WTC11 (cell line): ENCODE results near the gene DENND11. TPM values are rescaled to one million over a fixed set of nuclear protein-coding genes. Genes with fewer than 3 reads are reported as not detected.

Experiments
- ATAC-seq: fragments of 200-7000 bp; cut with Tn5 transposase; 2 replicates; pipeline ENCODE4 v1.10.0; 2021; ENCODE audit warnings: mild to moderate bottlenecking, moderate library complexity
- CTCF ChIA-PET: fragments of 300-600 bp; sonication (Branson Sonifier 250); formaldehyde crosslinking; loops from one replicate; lab custom pipeline; 2021; ENCODE audit warnings: antibody characterized with exemption; lab: Charles Lee
- POLR2A ChIA-PET: fragments of 350-600 bp; sonication (Branson Sonifier 250); formaldehyde crosslinking; loops from one replicate; lab custom pipeline; 2021; ENCODE audit warnings: antibody characterized with exemption; lab: Charles Lee
- DNase-seq: peaks from one replicate; pipeline ENCODE4 v3.0.0; 2021; ENCODE audit warnings: low spot score
- H3K27ac Mint-ChIP-seq: 2 replicates; pipeline ENCODE4 v1.8.0; 2021; ENCODE audit warnings: mixed read lengths
- H3K27me3 Mint-ChIP-seq: 2 replicates; pipeline ENCODE4 v1.8.0; 2021; ENCODE audit warnings: low read depth, mild to moderate bottlenecking, moderate library complexity, mixed read lengths
- H3K36me3 Mint-ChIP-seq: 2 replicates; pipeline ENCODE4 v1.8.0; 2021; ENCODE audit warnings: mixed read lengths
- H3K4me1 Mint-ChIP-seq: 2 replicates; pipeline ENCODE4 v1.8.0; 2022; ENCODE audit warnings: mixed read lengths
- H3K4me3 Mint-ChIP-seq: 2 replicates; pipeline ENCODE4 v1.8.0; 2021; ENCODE audit warnings: mild to moderate bottlenecking, moderate library complexity, mixed read lengths
- H3K9me3 Mint-ChIP-seq: 2 replicates; pipeline ENCODE4 v1.8.0; 2021; ENCODE audit warnings: mixed read lengths
- CBFB ChIP-seq: sonication (generic); formaldehyde crosslinking; IDR thresholded peaks from 2 replicates; pipeline ENCODE4 v1.8.1; 2022; ENCODE audit warnings: mild to moderate bottlenecking, low read depth, missing genetic modification reagents
- ELF4 ChIP-seq: sonication (generic); formaldehyde crosslinking; IDR thresholded peaks from 2 replicates; pipeline ENCODE4 v1.8.1; 2022; ENCODE audit warnings: low read depth, mild to moderate bottlenecking, moderate library complexity, missing genetic modification reagents
- EMX1 ChIP-seq: fragments of 250-450 bp; sonication (Bioruptor Pico); IDR thresholded peaks from 2 replicates; pipeline ENCODE4 v1.8.0; 2021; ENCODE audit warnings: mild to moderate bottlenecking
- FOXJ3 ChIP-seq: sonication (generic); formaldehyde crosslinking; IDR thresholded peaks from 2 replicates; pipeline ENCODE4 v1.9.0; 2021; ENCODE audit warnings: missing genetic modification reagents, mild to moderate bottlenecking, borderline replicate concordance
- GRHL2 ChIP-seq: fragments of 250-450 bp; sonication (Bioruptor Pico); IDR thresholded peaks from 2 replicates; pipeline ENCODE4 v1.8.0; 2022; ENCODE audit warnings: mild to moderate bottlenecking, moderate library complexity; ENCODE audit not compliant: insufficient replicate concordance, severe bottlenecking
- JUN ChIP-seq: sonication (generic); formaldehyde crosslinking; IDR thresholded peaks from 2 replicates; pipeline ENCODE4 v1.8.0; 2023; ENCODE audit warnings: mild to moderate bottlenecking, missing genetic modification reagents
- MLX ChIP-seq: sonication (generic); formaldehyde crosslinking; IDR thresholded peaks from 2 replicates; pipeline ENCODE4 v1.8.1; 2023; ENCODE audit warnings: mild to moderate bottlenecking, missing genetic modification reagents, moderate library complexity
- NR2C2 ChIP-seq: sonication (generic); formaldehyde crosslinking; IDR thresholded peaks from 2 replicates; pipeline ENCODE4 v1.8.0; 2022; ENCODE audit warnings: mild to moderate bottlenecking, missing genetic modification reagents
- PREB ChIP-seq: sonication (generic); formaldehyde crosslinking; IDR thresholded peaks from 2 replicates; pipeline ENCODE4 v1.8.1; 2022; ENCODE audit warnings: mild to moderate bottlenecking, missing genetic modification reagents, moderate library complexity, borderline replicate concordance
- PRRX2 ChIP-seq: fragments of 250-450 bp; sonication (Bioruptor Pico); IDR thresholded peaks from 2 replicates; pipeline ENCODE4 v1.8.0; 2021; ENCODE audit warnings: mild to moderate bottlenecking
- RELA ChIP-seq: sonication (generic); formaldehyde crosslinking; IDR thresholded peaks from 2 replicates; pipeline ENCODE4 v1.8.1; 2022; ENCODE audit warnings: missing genetic modification reagents, mild to moderate bottlenecking, borderline replicate concordance
- ZNF121 ChIP-seq: sonication (generic); formaldehyde crosslinking; IDR thresholded peaks from 2 replicates; pipeline ENCODE4 v1.8.0; 2023; ENCODE audit warnings: missing genetic modification reagents
- ZNF232 ChIP-seq: sonication (generic); formaldehyde crosslinking; IDR thresholded peaks from 2 replicates; pipeline ENCODE4 v1.8.0; 2022; ENCODE audit warnings: mild to moderate bottlenecking, missing genetic modification reagents
- ZNF416 ChIP-seq: fragments of 250-450 bp; sonication (Bioruptor Pico); IDR thresholded peaks from 2 replicates; pipeline ENCODE4 v1.9.0; 2021; ENCODE audit warnings: mild to moderate bottlenecking, inconsistent platforms
- ZNF532 ChIP-seq: fragments of 250-450 bp; sonication (Bioruptor Pico); IDR thresholded peaks from 2 replicates; pipeline ENCODE4 v1.9.0; 2021; ENCODE audit warnings: mild to moderate bottlenecking, borderline replicate concordance
- total RNA-seq: library from RNA; stranded (reverse); gene quantifications from 3 replicates; pipeline ENCODE4 v1.2.3, GENCODE V29; 2021
- TF ChIP-seq, protein P1 (sequence below): sonication (generic); formaldehyde crosslinking; IDR thresholded peaks from 2 replicates; pipeline ENCODE4 v1.8.0; 2023; ENCODE audit warnings: missing genetic modification reagents, mild to moderate bottlenecking, borderline replicate concordance
- TF ChIP-seq, protein P2 (sequence below): sonication (generic); formaldehyde crosslinking; IDR thresholded peaks from 2 replicates; pipeline ENCODE4 v1.8.1; 2023; ENCODE audit warnings: mild to moderate bottlenecking, missing genetic modification reagents
- TF ChIP-seq, protein P3 (sequence below): sonication (generic); formaldehyde crosslinking; IDR thresholded peaks from 2 replicates; pipeline ENCODE4 v1.8.0; 2022; ENCODE audit warnings: mild to moderate bottlenecking, missing genetic modification reagents
- TF ChIP-seq, protein P4 (sequence below): fragments of 250-450 bp; sonication (Bioruptor Pico); IDR thresholded peaks from 2 replicates; pipeline ENCODE4 v1.9.0; 2021; ENCODE audit warnings: mild to moderate bottlenecking

DENND11 gene
- total RNA-seq, 1 experiment from 2014 or later, result 22.1 TPM

DNA sequence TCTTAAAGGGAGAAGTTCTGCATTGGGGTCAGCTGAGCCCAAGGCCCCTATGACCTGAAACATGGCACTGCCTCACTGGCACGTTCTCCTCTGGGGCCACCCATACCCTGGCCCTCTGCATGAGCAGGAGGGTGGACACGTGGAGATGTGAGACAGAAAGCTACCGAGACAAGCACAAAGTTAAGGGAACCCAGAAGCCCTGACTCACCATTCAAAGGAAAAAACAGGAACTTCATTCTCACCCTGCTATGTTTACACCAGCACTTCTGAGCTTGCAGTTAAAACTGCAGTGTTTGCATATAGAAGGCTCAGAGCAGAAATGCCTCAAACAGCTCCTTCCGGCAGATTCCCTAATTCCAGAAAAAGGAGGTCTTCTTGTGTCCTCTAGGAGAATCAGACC lies 41.7 kb downstream of the DENND11 start:
- no peaks in the 10 kb centered on the region for H3K9me3 Mint-ChIP-seq
- peaks cover 28% of the 10 kb centered on the region for H3K36me3 Mint-ChIP-seq
- POLR2A ChIA-PET, result no interaction called here
- TF ChIP-seq ZNF416 (CRISPR knock-in tag) (no peak), ZNF232 (CRISPR knock-in tag) (no peak), JUN (CRISPR knock-in tag) (no peak), FOXJ3 (no peak), ELF4 (CRISPR knock-in tag) (no peak), ZNF121 (no peak), RELA (CRISPR knock-in tag) (no peak)
- TF ChIP-seq, protein P1, sequence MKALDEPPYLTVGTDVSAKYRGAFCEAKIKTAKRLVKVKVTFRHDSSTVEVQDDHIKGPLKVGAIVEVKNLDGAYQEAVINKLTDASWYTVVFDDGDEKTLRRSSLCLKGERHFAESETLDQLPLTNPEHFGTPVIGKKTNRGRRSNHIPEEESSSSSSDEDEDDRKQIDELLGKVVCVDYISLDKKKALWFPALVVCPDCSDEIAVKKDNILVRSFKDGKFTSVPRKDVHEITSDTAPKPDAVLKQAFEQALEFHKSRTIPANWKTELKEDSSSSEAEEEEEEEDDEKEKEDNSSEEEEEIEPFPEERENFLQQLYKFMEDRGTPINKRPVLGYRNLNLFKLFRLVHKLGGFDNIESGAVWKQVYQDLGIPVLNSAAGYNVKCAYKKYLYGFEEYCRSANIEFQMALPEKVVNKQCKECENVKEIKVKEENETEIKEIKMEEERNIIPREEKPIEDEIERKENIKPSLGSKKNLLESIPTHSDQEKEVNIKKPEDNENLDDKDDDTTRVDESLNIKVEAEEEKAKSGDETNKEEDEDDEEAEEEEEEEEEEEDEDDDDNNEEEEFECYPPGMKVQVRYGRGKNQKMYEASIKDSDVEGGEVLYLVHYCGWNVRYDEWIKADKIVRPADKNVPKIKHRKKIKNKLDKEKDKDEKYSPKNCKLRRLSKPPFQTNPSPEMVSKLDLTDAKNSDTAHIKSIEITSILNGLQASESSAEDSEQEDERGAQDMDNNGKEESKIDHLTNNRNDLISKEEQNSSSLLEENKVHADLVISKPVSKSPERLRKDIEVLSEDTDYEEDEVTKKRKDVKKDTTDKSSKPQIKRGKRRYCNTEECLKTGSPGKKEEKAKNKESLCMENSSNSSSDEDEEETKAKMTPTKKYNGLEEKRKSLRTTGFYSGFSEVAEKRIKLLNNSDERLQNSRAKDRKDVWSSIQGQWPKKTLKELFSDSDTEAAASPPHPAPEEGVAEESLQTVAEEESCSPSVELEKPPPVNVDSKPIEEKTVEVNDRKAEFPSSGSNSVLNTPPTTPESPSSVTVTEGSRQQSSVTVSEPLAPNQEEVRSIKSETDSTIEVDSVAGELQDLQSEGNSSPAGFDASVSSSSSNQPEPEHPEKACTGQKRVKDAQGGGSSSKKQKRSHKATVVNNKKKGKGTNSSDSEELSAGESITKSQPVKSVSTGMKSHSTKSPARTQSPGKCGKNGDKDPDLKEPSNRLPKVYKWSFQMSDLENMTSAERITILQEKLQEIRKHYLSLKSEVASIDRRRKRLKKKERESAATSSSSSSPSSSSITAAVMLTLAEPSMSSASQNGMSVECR (CRISPR knock-in tag), result no peak
- TF ChIP-seq, protein P2, sequence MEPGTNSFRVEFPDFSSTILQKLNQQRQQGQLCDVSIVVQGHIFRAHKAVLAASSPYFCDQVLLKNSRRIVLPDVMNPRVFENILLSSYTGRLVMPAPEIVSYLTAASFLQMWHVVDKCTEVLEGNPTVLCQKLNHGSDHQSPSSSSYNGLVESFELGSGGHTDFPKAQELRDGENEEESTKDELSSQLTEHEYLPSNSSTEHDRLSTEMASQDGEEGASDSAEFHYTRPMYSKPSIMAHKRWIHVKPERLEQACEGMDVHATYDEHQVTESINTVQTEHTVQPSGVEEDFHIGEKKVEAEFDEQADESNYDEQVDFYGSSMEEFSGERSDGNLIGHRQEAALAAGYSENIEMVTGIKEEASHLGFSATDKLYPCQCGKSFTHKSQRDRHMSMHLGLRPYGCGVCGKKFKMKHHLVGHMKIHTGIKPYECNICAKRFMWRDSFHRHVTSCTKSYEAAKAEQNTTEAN (CRISPR knock-in tag), result no peak
- TF ChIP-seq, all 79 proteins: peak for 0
- Mint-ChIP-seq H3K27me3 (no peaks in the 10 kb centered on the region), H3K27ac (0 out of 2 replicates have a peak overlapping the region, but pooled peaks have one; percentile 12), H3K4me1 (no peaks in the 10 kb centered on the region), H3K4me3 (no peak overlapping the region)
- no peak for ATAC-seq
- CTCF ChIA-PET, result interaction anchor here (0.6 to 2.4 kb wide), 2 partner anchors 14 to 592 kb away, joined by 3 to 11 read pairs; no protein-coding TSS in a partner anchor
- no peak for DNase-seq

DNA sequence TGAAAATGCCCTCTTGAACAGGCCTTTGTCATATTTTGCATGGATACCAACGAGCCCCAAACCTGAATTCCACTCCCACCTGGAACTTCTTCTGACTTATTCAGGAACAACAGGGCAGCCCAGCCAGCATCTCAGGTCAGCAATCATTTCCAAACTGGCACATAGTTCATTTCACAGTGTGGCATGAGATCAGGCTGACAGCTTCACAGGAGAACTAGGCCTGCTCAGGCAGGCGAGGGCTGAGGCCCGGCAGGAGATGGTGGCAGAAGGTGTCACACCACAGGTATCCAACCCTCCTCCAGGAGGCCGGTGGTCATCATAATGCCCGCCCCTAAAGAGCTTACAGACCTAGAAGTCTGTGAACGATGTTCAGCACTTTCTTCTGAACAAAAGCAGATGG lies 42.5 kb downstream of the DENND11 start:
- Mint-ChIP-seq H3K4me1 (peaks cover 4% of the 10 kb centered on the region), H3K4me3 (no peak overlapping the region), H3K27ac (no peak overlapping the region), H3K36me3 (peaks cover 25% of the 10 kb centered on the region), H3K9me3 (no peaks in the 10 kb centered on the region), H3K27me3 (no peaks in the 10 kb centered on the region)
- POLR2A ChIA-PET, result no interaction called here
- CTCF ChIA-PET, result interaction anchor here (2.4 kb wide), 1 partner anchor 15 kb away, joined by 11 read pairs; no protein-coding TSS in a partner anchor
- ATAC-seq, result no peak
- DNase-seq, result no peak
- TF ChIP-seq ZNF416 (CRISPR knock-in tag), result no peak
- no peak for TF ChIP-seq EMX1
- no peak for TF ChIP-seq PRRX2 (CRISPR knock-in tag)
- no peak for TF ChIP-seq NR2C2 (CRISPR knock-in tag)
- TF ChIP-seq ZNF532, result no peak
- TF ChIP-seq, protein P3, sequence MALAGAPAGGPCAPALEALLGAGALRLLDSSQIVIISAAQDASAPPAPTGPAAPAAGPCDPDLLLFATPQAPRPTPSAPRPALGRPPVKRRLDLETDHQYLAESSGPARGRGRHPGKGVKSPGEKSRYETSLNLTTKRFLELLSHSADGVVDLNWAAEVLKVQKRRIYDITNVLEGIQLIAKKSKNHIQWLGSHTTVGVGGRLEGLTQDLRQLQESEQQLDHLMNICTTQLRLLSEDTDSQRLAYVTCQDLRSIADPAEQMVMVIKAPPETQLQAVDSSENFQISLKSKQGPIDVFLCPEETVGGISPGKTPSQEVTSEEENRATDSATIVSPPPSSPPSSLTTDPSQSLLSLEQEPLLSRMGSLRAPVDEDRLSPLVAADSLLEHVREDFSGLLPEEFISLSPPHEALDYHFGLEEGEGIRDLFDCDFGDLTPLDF (CRISPR knock-in tag), result no peak
- TF ChIP-seq CBFB, result no peak
- no peak for TF ChIP-seq MLX (CRISPR knock-in tag)
- TF ChIP-seq, protein P4, sequence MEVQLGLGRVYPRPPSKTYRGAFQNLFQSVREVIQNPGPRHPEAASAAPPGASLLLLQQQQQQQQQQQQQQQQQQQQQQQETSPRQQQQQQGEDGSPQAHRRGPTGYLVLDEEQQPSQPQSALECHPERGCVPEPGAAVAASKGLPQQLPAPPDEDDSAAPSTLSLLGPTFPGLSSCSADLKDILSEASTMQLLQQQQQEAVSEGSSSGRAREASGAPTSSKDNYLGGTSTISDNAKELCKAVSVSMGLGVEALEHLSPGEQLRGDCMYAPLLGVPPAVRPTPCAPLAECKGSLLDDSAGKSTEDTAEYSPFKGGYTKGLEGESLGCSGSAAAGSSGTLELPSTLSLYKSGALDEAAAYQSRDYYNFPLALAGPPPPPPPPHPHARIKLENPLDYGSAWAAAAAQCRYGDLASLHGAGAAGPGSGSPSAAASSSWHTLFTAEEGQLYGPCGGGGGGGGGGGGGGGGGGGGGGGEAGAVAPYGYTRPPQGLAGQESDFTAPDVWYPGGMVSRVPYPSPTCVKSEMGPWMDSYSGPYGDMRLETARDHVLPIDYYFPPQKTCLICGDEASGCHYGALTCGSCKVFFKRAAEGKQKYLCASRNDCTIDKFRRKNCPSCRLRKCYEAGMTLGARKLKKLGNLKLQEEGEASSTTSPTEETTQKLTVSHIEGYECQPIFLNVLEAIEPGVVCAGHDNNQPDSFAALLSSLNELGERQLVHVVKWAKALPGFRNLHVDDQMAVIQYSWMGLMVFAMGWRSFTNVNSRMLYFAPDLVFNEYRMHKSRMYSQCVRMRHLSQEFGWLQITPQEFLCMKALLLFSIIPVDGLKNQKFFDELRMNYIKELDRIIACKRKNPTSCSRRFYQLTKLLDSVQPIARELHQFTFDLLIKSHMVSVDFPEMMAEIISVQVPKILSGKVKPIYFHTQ (CRISPR knock-in tag), result no peak
- TF ChIP-seq PREB (CRISPR knock-in tag), result no peak
- TF ChIP-seq GRHL2, result no peak
